Measurements from ENCODE around the gene SRCAP. TPM values are rescaled to one million over a fixed set of nuclear protein-coding genes. Genes with fewer than 3 reads are reported as not detected.

SRCAP gene
- total and polyA plus RNA-seq, 11 donors: 22.9 to 51.2 (median 39.7) TPM

- Histone ChIP-seq H3K27me3 (no peaks in the 10 kb centered on the region), H3K27ac (peak overlapping the region in 7 of 12 donors; percentile 11 to 80 (median 29)), H3K4me3 (no peak overlapping the region), H3K4me1 (peaks cover 0 to 40% (median 0%) of the 10 kb centered on the region in 12 donors), H3K9me3 (no peaks in the 10 kb centered on the region), H3K36me3 (peaks cover 2 to 100% (median 89%) of the 10 kb centered on the region in 9 donors)
- intact Hi-C loops (cut with DNase I): loop anchor here in 1 of 10 donors (2.0 kb wide), 1 partner anchor 20 kb away; no protein-coding TSS in a partner anchor
- 73 to 76% (median 74%) methylated on average over 23 of the region's 23 CpGs for WGBS, 4 donors
- ATAC-seq (peak; percentile 63 to 81 (median 70)), DNase-seq (peak in 4 of 5 donors; percentile 43 to 72 (median 60))
- TF ChIP-seq CTCF (IDR thresholded peaks at IDR 0.05) (no peak), POLR2A (IDR thresholded peaks at IDR 0.05) (no peak)
Observed at GRCh38 chr16:30724641-30725417, 25.9 kb downstream of the SRCAP start.

- Histone ChIP-seq H3K27me3 (no peaks in the 10 kb centered on the region), H3K27ac (peak overlapping the region in 4 of 12 donors; percentile 24 to 80 (median 35)), H3K4me1 (peaks cover 0 to 40% (median 0%) of the 10 kb centered on the region in 12 donors), H3K4me3 (no peak overlapping the region), H3K36me3 (peaks cover 2 to 100% (median 89%) of the 10 kb centered on the region in 9 donors), H3K9me3 (no peaks in the 10 kb centered on the region)
- TF ChIP-seq POLR2A (IDR thresholded peaks at IDR 0.05) (no peak), CTCF (IDR thresholded peaks at IDR 0.05) (no peak)
- 92 to 97% (median 94%) methylated on average over 3 of the region's 3 CpGs for WGBS, 4 donors
- DNase-seq (no peak), ATAC-seq (peak in 1 of 4 donors; percentile 1)
- intact Hi-C loops (cut with DNase I): loop anchor here in 1 of 10 donors (2.0 kb wide), 1 partner anchor 21 kb away; no protein-coding TSS in a partner anchor
Observed at GRCh38 chr16:30725418-30725792, 26.4 kb downstream of the SRCAP start.

- 89 to 95% (median 91%) methylated on average over 6 of the region's 6 CpGs for WGBS, 4 donors
- peak overlapping the region in 1 of 12 donors; percentile 20 for H3K27ac ChIP-seq
- no peak overlapping the region for H3K4me3 ChIP-seq
- ATAC-seq (no peak), DNase-seq (no peak)
- no peaks in the 10 kb centered on the region for H3K27me3 ChIP-seq
- H3K4me1 ChIP-seq: peaks cover 0 to 40% (median 0%) of the 10 kb centered on the region in 12 donors
- no peaks in the 10 kb centered on the region for H3K9me3 ChIP-seq
- no peak for TF ChIP-seq POLR2A (IDR thresholded peaks at IDR 0.05)
- no peak for TF ChIP-seq CTCF (IDR thresholded peaks at IDR 0.05)
- H3K36me3 ChIP-seq: peaks cover 3 to 100% (median 88%) of the 10 kb centered on the region in 9 donors
- intact Hi-C loops (cut with DNase I): no loop called here
Observed at GRCh38 chr16:30728321-30728720, 29.4 kb downstream of the SRCAP start.

GRCh38 chr16:30728899-30729672, 30.1 kb downstream of the SRCAP start:
- intact Hi-C loops (cut with DNase I): no loop called here
- H3K9me3 ChIP-seq: no peaks in the 10 kb centered on the region
- H3K36me3 ChIP-seq: peaks cover 3 to 100% (median 88%) of the 10 kb centered on the region in 9 donors
- H3K4me1 ChIP-seq: peaks cover 0 to 40% (median 0%) of the 10 kb centered on the region in 12 donors
- no peak for TF ChIP-seq CTCF (IDR thresholded peaks at IDR 0.05)
- no peak for TF ChIP-seq POLR2A (IDR thresholded peaks at IDR 0.05)
- no peak overlapping the region for H3K4me3 ChIP-seq
- DNase-seq (no peak), ATAC-seq (peak in 3 of 4 donors; percentile 25 to 45 (median 34))
- H3K27me3 ChIP-seq: no peaks in the 10 kb centered on the region
- peak overlapping the region in 1 of 12 donors; percentile 38 for H3K27ac ChIP-seq
- 79 to 84% (median 80%) methylated on average over 17 of the region's 17 CpGs for WGBS, 4 donors
